Mesenchymal stem cell (in vitro differentiated cells and primary cell): ENCODE data around the gene SIPA1L3.

Experiments
- DNase-seq: peaks from one replicate; pipeline ENCODE4 v3.0.0-alpha.2; 2013
- H2AFZ ChIP-seq: one replicate; pipeline ENCODE4 v1.6.1; 2013; ENCODE audit warnings: low read depth, mild to moderate bottlenecking, control low read depth, inconsistent platforms, low read length, moderate library complexity
- H2AK5ac ChIP-seq: 2 replicates; pipeline ENCODE4 v1.6.1; 2013; ENCODE audit warnings: low read length, moderate library complexity, mild to moderate bottlenecking, inconsistent platforms; ENCODE audit not compliant: severe bottlenecking
- H2BK120ac ChIP-seq: one replicate; pipeline ENCODE4 v1.6.1; 2013; ENCODE audit warnings: low read depth, mild to moderate bottlenecking, inconsistent platforms, low read length, moderate library complexity
- H2BK12ac ChIP-seq, 2 experiments: one replicate each; pipeline ENCODE4 v1.6.1; 2013; ENCODE audit warnings: inconsistent platforms in 2 of 2, low read length in 2 of 2, mild to moderate bottlenecking in 2 of 2, moderate library complexity in 2 of 2, control low read depth in 1 of 2
- H2BK15ac ChIP-seq: one replicate; pipeline ENCODE4 v1.6.1; 2013; ENCODE audit warnings: mild to moderate bottlenecking, low read depth, inconsistent platforms; ENCODE audit not compliant: poor library complexity, severe bottlenecking
- H2BK5ac ChIP-seq: 2 replicates; pipeline ENCODE4 v1.6.1; 2013; ENCODE audit warnings: low read depth, mild to moderate bottlenecking, low read length, control low read depth, inconsistent platforms; ENCODE audit not compliant: poor library complexity, severe bottlenecking
- H3K14ac ChIP-seq, 2 experiments: one replicate each; pipeline ENCODE4 v1.6.1; 2013; ENCODE audit warnings: inconsistent platforms in 2 of 2, low read length in 2 of 2, control low read depth in 1 of 2, mild to moderate bottlenecking in 1 of 2, moderate library complexity in 1 of 2
- H3K18ac ChIP-seq, 2 experiments: one replicate each; pipeline ENCODE4 v1.6.1; 2013; ENCODE audit warnings: inconsistent platforms in 2 of 2, low read length in 2 of 2, control low read depth in 1 of 2, low read depth in 1 of 2, mild to moderate bottlenecking in 1 of 2
- H3K23ac ChIP-seq, 2 experiments: one replicate each; pipeline ENCODE4 v1.6.1; 2013; ENCODE audit warnings: inconsistent platforms in 2 of 2, low read length in 2 of 2, mild to moderate bottlenecking in 2 of 2, moderate library complexity in 2 of 2, control low read depth in 1 of 2
- H3K27ac ChIP-seq: 2 replicates; pipeline ENCODE4 v1.5.1; 2013; ENCODE audit warnings: mild to moderate bottlenecking, moderate library complexity, low read length, control low read depth, inconsistent platforms; ENCODE audit not compliant: poor library complexity, severe bottlenecking
- H3K27me3 ChIP-seq, 2 experiments: 2 replicates each; pipeline versions ENCODE4 v1.6.1 to v1.7.0; 2013; ENCODE audit warnings: low read length in 2 of 2, mild to moderate bottlenecking in 2 of 2, moderate library complexity in 2 of 2, control low read depth in 1 of 2, inconsistent platforms in 1 of 2; ENCODE audit not compliant: control insufficient read depth in 1 of 2, insufficient read depth in 1 of 2
- H3K36me3 ChIP-seq, 2 experiments: 2 replicates each; pipeline versions ENCODE4 v1.6.1 to v1.7.0; 2013; ENCODE audit warnings: low read length in 2 of 2, control low read depth in 1 of 2, inconsistent platforms in 1 of 2, low read depth in 1 of 2, mild to moderate bottlenecking in 1 of 2; ENCODE audit not compliant: insufficient read depth in 2 of 2, control insufficient read depth in 1 of 2
- H3K4ac ChIP-seq, 2 experiments: one replicate each; pipeline ENCODE4 v1.6.1; 2013; ENCODE audit warnings: inconsistent platforms in 2 of 2, low read length in 2 of 2, mild to moderate bottlenecking in 2 of 2, moderate library complexity in 2 of 2, control low read depth in 1 of 2, low read depth in 1 of 2
- H3K4me1 ChIP-seq: 2 replicates; pipeline ENCODE4 v1.6.1; 2013; ENCODE audit warnings: low read depth, low read length, control low read depth; ENCODE audit not compliant: control insufficient read depth, insufficient read depth
- H3K4me2 ChIP-seq: 2 replicates; pipeline ENCODE4 v1.6.1; 2013; ENCODE audit warnings: low read length, mild to moderate bottlenecking, inconsistent platforms; ENCODE audit not compliant: poor library complexity, severe bottlenecking
- H3K4me3 ChIP-seq, 2 experiments: 2 replicates each; pipeline versions ENCODE4 v1.5.1 to v1.7.0; 2013; ENCODE audit warnings: low read length in 2 of 2, mild to moderate bottlenecking in 2 of 2, control low read depth in 1 of 2, low read depth in 1 of 2; ENCODE audit not compliant: insufficient read depth in 1 of 2
- H3K79me1 ChIP-seq: replicated peaks from 2 replicates; pipeline ENCODE4 v1.6.1; 2013; ENCODE audit warnings: mild to moderate bottlenecking, control low read depth, low read length, inconsistent platforms; ENCODE audit not compliant: poor library complexity, severe bottlenecking
- H3K9ac ChIP-seq: 2 replicates; pipeline ENCODE4 v1.7.0; 2013; ENCODE audit warnings: mild to moderate bottlenecking, low read length, moderate library complexity
- H3K9me3 ChIP-seq: 2 replicates; pipeline ENCODE4 v1.7.0; 2013; ENCODE audit warnings: mild to moderate bottlenecking, low read length; ENCODE audit not compliant: control insufficient read depth
- H4K8ac ChIP-seq: one replicate; pipeline ENCODE4 v1.6.1; 2013; ENCODE audit warnings: inconsistent platforms, mild to moderate bottlenecking, low read length, moderate library complexity
- H4K91ac ChIP-seq: one replicate; pipeline ENCODE4 v1.6.1; 2013; ENCODE audit warnings: mild to moderate bottlenecking, low read length, inconsistent platforms
- WGBS: methylation state at CpG from one replicate; pipeline ENCODE4 v1.1.7; 2013; ENCODE audit warnings: mixed read lengths; 5-methylcytosine and 5-hydroxymethylcytosine counted together

The SIPA1L3 gene

GRCh38 chr19:38221919-38222830 lies 315.2 kb downstream of the SIPA1L3 start:
- no peak overlapping the region for H3K4me2 ChIP-seq
- no peak overlapping the region for H2BK120ac ChIP-seq
- H4K91ac ChIP-seq = no peak overlapping the region
- no peak overlapping the region for H4K8ac ChIP-seq
- no peak overlapping the region for H3K23ac ChIP-seq
- H3K27ac ChIP-seq = no peak overlapping the region
- H3K4me3 ChIP-seq = no peak overlapping the region
- no peak for DNase-seq
- H3K18ac ChIP-seq = no peak overlapping the region
- no peaks in the 10 kb centered on the region for H3K79me1 ChIP-seq
- H2AFZ ChIP-seq = no peak overlapping the region
- no peak overlapping the region for H2BK5ac ChIP-seq
- H3K36me3 ChIP-seq = peaks cover 0 to 4% of the 10 kb centered on the region in 2 experiments
- H3K4me1 ChIP-seq = peaks cover 11% of the 10 kb centered on the region
- no peaks in the 10 kb centered on the region for H3K9me3 ChIP-seq
- H3K14ac ChIP-seq = no peak overlapping the region
- peaks cover 0 to 19% of the 10 kb centered on the region in 2 experiments for H3K27me3 ChIP-seq
- H3K4ac ChIP-seq = peak overlapping the region in 1 of 2 experiments; percentile 21
- WGBS = 56% methylated on average over 59 of the region's 64 CpGs
- no peak overlapping the region for H3K9ac ChIP-seq
- no peak overlapping the region for H2BK15ac ChIP-seq
- peak overlapping the region in 1 of 2 experiments; percentile 71 for H2BK12ac ChIP-seq
- H2AK5ac ChIP-seq = no peak overlapping the region

GRCh38 chr19:38223119-38223523 lies 316.1 kb downstream of the SIPA1L3 start:
- Histone ChIP-seq H3K4me1 (peaks cover 15% of the 10 kb centered on the region), H3K79me1 (no peaks in the 10 kb centered on the region), H3K27ac (no peak overlapping the region), H2AFZ (no peak overlapping the region), H3K27me3 (peaks cover 8 to 29% of the 10 kb centered on the region in 2 experiments), H2BK5ac (no peak overlapping the region), H3K9ac (no peak overlapping the region), H3K9me3 (no peaks in the 10 kb centered on the region), H4K91ac (no peak overlapping the region), H2BK15ac (no peak overlapping the region), H2BK120ac (no peak overlapping the region), H2AK5ac (no peak overlapping the region), H3K36me3 (peaks cover 0 to 4% of the 10 kb centered on the region in 2 experiments), H3K4me3 (no peak overlapping the region), H3K4ac (no peak overlapping the region), H3K23ac (no peak overlapping the region), H3K4me2 (no peak overlapping the region), H4K8ac (no peak overlapping the region), H2BK12ac (no peak overlapping the region), H3K18ac (no peak overlapping the region), H3K14ac (no peak overlapping the region)
- WGBS = 92% methylated on average over 3 of the region's 3 CpGs
- DNase-seq = peak; percentile 8

GRCh38 chr19:38223617-38224013 lies 316.6 kb downstream of the SIPA1L3 start:
- Histone ChIP-seq H4K8ac (peak overlapping the region; percentile 73), H3K4me2 (peak overlapping the region; percentile 93), H3K4me3 (peak overlapping the region; percentile 77 to 78), H3K23ac (no peak overlapping the region), H3K14ac (no peak overlapping the region), H3K79me1 (no peaks in the 10 kb centered on the region), H2BK5ac (no peak overlapping the region), H2BK12ac (no peak overlapping the region), H3K18ac (peak overlapping the region in 1 of 2 experiments; percentile 72), H3K9ac (peak overlapping the region; percentile 54), H2AK5ac (no peak overlapping the region), H3K27ac (no peak overlapping the region), H3K4me1 (peaks cover 20% of the 10 kb centered on the region), H4K91ac (no peak overlapping the region), H2BK120ac (no peak overlapping the region), H2BK15ac (no peak overlapping the region), H2AFZ (peak overlapping the region; percentile 46), H3K36me3 (no peaks in the 10 kb centered on the region), H3K4ac (no peak overlapping the region), H3K27me3 (peaks cover 11 to 31% of the 10 kb centered on the region in 2 experiments), H3K9me3 (no peaks in the 10 kb centered on the region)
- WGBS = 14% methylated on average over 13 of the region's 13 CpGs
- DNase-seq = peak; percentile 4
